Thoracic aorta (tissue), 2 donors: Measurements from ENCODE around the gene MOB3B. TPM values are rescaled to one million over a fixed set of nuclear protein-coding genes. Genes with fewer than 3 reads are reported as not detected.

Experiments used
- ATAC-seq: fragments of 150-250 bp; one replicate; pipeline ENCODE4 v1.8.0; 2017; ENCODE audit warnings: low read depth; ENCODE audit not compliant: insufficient number of reproducible peaks, low FRiP score
- DNase-seq: peaks from one replicate; pipeline ENCODE4 v3.0.0-alpha.2; 2020; ENCODE audit warnings: low spot score
- H3K27ac ChIP-seq, 2 donors: fragments of 200-600 bp; sonication (generic); 1 replicate in 1 of 2; 2 replicates in 1 of 2; pipeline ENCODE4 v1.5.1; 2016; ENCODE audit warnings: mild to moderate bottlenecking in 2 of 2, moderate library complexity in 2 of 2
- H3K27me3 ChIP-seq: fragments of 200-600 bp; sonication (generic); replicated peaks from 2 replicates; pipeline ENCODE4 v1.6.0; 2016; ENCODE audit warnings: mild to moderate bottlenecking; ENCODE audit not compliant: insufficient read depth
- H3K36me3 ChIP-seq: fragments of 200-600 bp; sonication (generic); one replicate; pipeline ENCODE4 v1.5.1; 2016
- H3K4me1 ChIP-seq, 2 donors: fragments of 200-600 bp; sonication (generic); 1 replicate in 1 of 2; 2 replicates in 1 of 2; pipeline versions ENCODE4 v1.5.1 to v1.6.0; 2016; ENCODE audit warnings: low read depth in 2 of 2, mild to moderate bottlenecking in 1 of 2; ENCODE audit not compliant: control insufficient read depth in 1 of 2
- H3K4me3 ChIP-seq: fragments of 200-600 bp; sonication (generic); 2 replicates; pipeline ENCODE4 v1.5.1; 2016; ENCODE audit warnings: mild to moderate bottlenecking
- H3K9me3 ChIP-seq: fragments of 200-600 bp; sonication (generic); 2 replicates; pipeline ENCODE4 v1.5.1; 2016
- CTCF ChIP-seq: fragments of 200-600 bp; sonication (generic); IDR thresholded peaks from one replicate; pipeline ENCODE4 v1.5.1; 2019; ENCODE audit warnings: antibody characterized with exemption
- total RNA-seq, 2 donors: library from RNA; depleted of rRNA; stranded (reverse); fragments of >200 nt; gene quantifications; one replicate each; pipeline versions ENCODE4 v1.1.0 to v1.2.3, GENCODE V29; 2016

The MOB3B gene
- total RNA-seq, 2 donors from 2014 or later: 6.6 to 11.1 TPM

- no peaks in the 10 kb centered on the region for H3K9me3 ChIP-seq
- H3K27ac ChIP-seq: no peak overlapping the region
- H3K4me3 ChIP-seq: no peak overlapping the region
- no peak for TF ChIP-seq CTCF
- no peaks in the 10 kb centered on the region for H3K4me1 ChIP-seq
- no peak for DNase-seq
- no peak for ATAC-seq
- H3K36me3 ChIP-seq: no peaks in the 10 kb centered on the region
- H3K27me3 ChIP-seq: no peaks in the 10 kb centered on the region
These were observed 250.0 kb downstream of the MOB3B start for GRCh38 chr9:27279611-27280010.

GRCh38 chr9:27278374-27278773 is 251.2 kb downstream of the MOB3B start:
- TF ChIP-seq CTCF: no peak
- H3K27me3 ChIP-seq: no peaks in the 10 kb centered on the region
- H3K27ac ChIP-seq: no peak overlapping the region
- H3K4me1 ChIP-seq: no peaks in the 10 kb centered on the region
- no peak for DNase-seq
- ATAC-seq: no peak
- no peaks in the 10 kb centered on the region for H3K36me3 ChIP-seq
- no peaks in the 10 kb centered on the region for H3K9me3 ChIP-seq
- H3K4me3 ChIP-seq: no peak overlapping the region

- DNase-seq (no peak), ATAC-seq (peak; percentile 75)
- no peaks in the 10 kb centered on the region for H3K4me1 ChIP-seq
- no peaks in the 10 kb centered on the region for H3K36me3 ChIP-seq
- no peak overlapping the region for H3K27ac ChIP-seq
- no peaks in the 10 kb centered on the region for H3K9me3 ChIP-seq
- peak; percentile 76 for TF ChIP-seq CTCF
- no peaks in the 10 kb centered on the region for H3K27me3 ChIP-seq
- peak overlapping the region; percentile 44 for H3K4me3 ChIP-seq
These were observed 253.2 kb downstream of the MOB3B start for GRCh38 chr9:27276193-27277030.

Other genes with a start within 250 kb of the MOB3B start
- gene EQTN, start 232.7 kb downstream of the MOB3B start, total RNA-seq: not detected
- gene IFNK, start 5.5 kb downstream of the MOB3B start, total RNA-seq: not detected
- 10 to 100 TPM; 19.4 to 25.6 TPM for gene C9orf72, start 43.7 kb upstream of the MOB3B start, total RNA-seq